Lung (tissue), 12 donors: ENCODE results near the gene PRSS50. TPM values are rescaled to one million over a fixed set of nuclear protein-coding genes. Genes with fewer than 3 reads are reported as not detected.

ENCODE experiments used
- ATAC-seq: fragments of 200-7000 bp; cut with Tn5 transposase; one replicate; pipeline ENCODE4 v1.9.1; 2020; ENCODE audit warnings: moderate number of reproducible peaks; ENCODE audit not compliant: insufficient read depth, low FRiP score
- DNase-seq, 3 donors: peaks; one replicate each; pipeline ENCODE4 v3.0.0-alpha.2; 2013 to 2017
- H3K27ac ChIP-seq, 2 donors: one replicate each; pipeline ENCODE4 v1.5.1; 2013; ENCODE audit warnings: mild to moderate bottlenecking in 2 of 2, moderate library complexity in 2 of 2, control low read depth in 1 of 2, inconsistent platforms in 1 of 2, low read depth in 1 of 2, low read length in 1 of 2
- H3K27me3 ChIP-seq, 3 donors: one replicate each; pipeline ENCODE4 v1.5.1; 2013; ENCODE audit warnings: low read length in 2 of 3; ENCODE audit not compliant: control insufficient read depth in 3 of 3, insufficient read depth in 3 of 3
- H3K36me3 ChIP-seq, 4 donors: one replicate each; pipeline ENCODE4 v1.5.1; 2013; ENCODE audit warnings: low read length in 4 of 4, mild to moderate bottlenecking in 1 of 4, moderate library complexity in 1 of 4; ENCODE audit not compliant: control insufficient read depth in 4 of 4, insufficient read depth in 4 of 4
- H3K4me1 ChIP-seq, 5 donors: one replicate each; pipeline ENCODE4 v1.5.1; 2013; ENCODE audit warnings: low read length in 5 of 5, mild to moderate bottlenecking in 2 of 5, moderate library complexity in 1 of 5; ENCODE audit not compliant: control insufficient read depth in 5 of 5, insufficient read depth in 5 of 5
- H3K4me3 ChIP-seq: one replicate; pipeline ENCODE4 v1.5.1; 2013; ENCODE audit warnings: mild to moderate bottlenecking, control low read depth, moderate library complexity
- H3K9ac ChIP-seq, 2 donors: one replicate each; pipeline ENCODE4 v1.5.1; 2013; ENCODE audit warnings: low read length in 2 of 2, control low read depth in 1 of 2; ENCODE audit not compliant: insufficient read depth in 1 of 2
- H3K9me3 ChIP-seq, 4 donors: one replicate each; pipeline ENCODE4 v1.5.1; 2013; ENCODE audit warnings: low read length in 3 of 4, mild to moderate bottlenecking in 1 of 4, moderate library complexity in 1 of 4; ENCODE audit not compliant: control insufficient read depth in 4 of 4, insufficient read depth in 3 of 4
- CTCF ChIP-seq: IDR thresholded peaks from 2 replicates; pipeline ENCODE4 v1.5.1; 2012; ENCODE audit warnings: mild to moderate bottlenecking; ENCODE audit errors: control extremely low read depth, extremely low read depth
- WGBS, 2 donors: extraction: QIAGEN DNeasy Blood & Tissue Kit; methylation state at CpG; one replicate each; pipeline ENCODE4 v1.1.7; 2013; 5-methylcytosine and 5-hydroxymethylcytosine counted together
- polyA plus RNA-seq, 2 donors: library from polyadenylated mRNA; stranded (reverse); fragments of 200-250 nt; gene quantifications; one replicate each; pipeline ENCODE4 v1.2.1, GENCODE V29; 2013
- total RNA-seq, 2 donors: library from RNA; depleted of rRNA in 1 of 2; stranded (reverse); fragments of >200 nt in 1 of 2; gene quantifications; one replicate each; pipeline ENCODE4 v1.2.1, GENCODE V29; 2014 to 2021
- donor health status: control.
- donor health status: control.
- donor health status: Bipolar disorder and iron deficiency.
- donor health status: healthy.
- donor health status: DM: yes; HTN: yes; CAD: no.

PRSS50 gene
- total and polyA plus RNA-seq, 4 donors, result 0.08 to 2.2 (median 0.31) TPM

- no peak overlapping the region for H3K27ac ChIP-seq
- no peak for DNase-seq
- no peaks in the 10 kb centered on the region for H3K36me3 ChIP-seq
- no peak for ATAC-seq
- H3K9me3 ChIP-seq, result no peaks in the 10 kb centered on the region
- 89 to 91% methylated on average over 6 of the region's 6 CpGs for WGBS, 2 donors
- no peak overlapping the region for H3K9ac ChIP-seq
- H3K4me3 ChIP-seq, result no peak overlapping the region
- TF ChIP-seq CTCF, result no peak
- H3K27me3 ChIP-seq, result no peaks in the 10 kb centered on the region
- H3K4me1 ChIP-seq, result peaks cover 0 to 7% (median 0%) of the 10 kb centered on the region in 5 donors
These were observed 7.9 kb downstream of the PRSS50 start for GRCh38 chr3:46709721-46710120.

- ATAC-seq (no peak), DNase-seq (no peak)
- Histone ChIP-seq H3K4me1 (peaks cover 0 to 7% (median 0%) of the 10 kb centered on the region in 5 donors), H3K9ac (no peak overlapping the region), H3K9me3 (no peaks in the 10 kb centered on the region), H3K4me3 (no peak overlapping the region), H3K27me3 (no peaks in the 10 kb centered on the region), H3K27ac (no peak overlapping the region), H3K36me3 (no peaks in the 10 kb centered on the region)
- 91 to 96% methylated on average over 7 of the region's 7 CpGs for WGBS, 2 donors
- TF ChIP-seq CTCF, result no peak
These were observed 8.5 kb downstream of the PRSS50 start for GRCh38 chr3:46709157-46709654.

- WGBS, 2 donors, result 87 to 88% methylated on average over 11 of the region's 11 CpGs
- peak in 1 of 3 donors; percentile 10 for DNase-seq
These were observed 9.1 kb downstream of the PRSS50 start for GRCh38 chr3:46708401-46709156.

More at GRCh38 chr3:46708401-46709156, 9.1 kb downstream of the PRSS50 start:
- peaks cover 0 to 7% (median 0%) of the 10 kb centered on the region in 5 donors for H3K4me1 ChIP-seq
- H3K9me3 ChIP-seq, result no peaks in the 10 kb centered on the region
- no peaks in the 10 kb centered on the region for H3K36me3 ChIP-seq
- no peak for TF ChIP-seq CTCF
- no peaks in the 10 kb centered on the region for H3K27me3 ChIP-seq
- no peak overlapping the region for H3K4me3 ChIP-seq
- no peak overlapping the region for H3K27ac ChIP-seq
- H3K9ac ChIP-seq, result no peak overlapping the region
- no peak for ATAC-seq
